ENCODE data around the gene ACAD9. TPM values are rescaled to one million over a fixed set of nuclear protein-coding genes. Genes with fewer than 3 reads are reported as not detected.

ACAD9 gene
- total and polyA plus RNA-seq, 9 of the 15 experiments (the other 6 are each of a cell fraction or from before 2014, with no cell fraction given): 10.2 to 32.6 (median 22.8) TPM

DNA sequence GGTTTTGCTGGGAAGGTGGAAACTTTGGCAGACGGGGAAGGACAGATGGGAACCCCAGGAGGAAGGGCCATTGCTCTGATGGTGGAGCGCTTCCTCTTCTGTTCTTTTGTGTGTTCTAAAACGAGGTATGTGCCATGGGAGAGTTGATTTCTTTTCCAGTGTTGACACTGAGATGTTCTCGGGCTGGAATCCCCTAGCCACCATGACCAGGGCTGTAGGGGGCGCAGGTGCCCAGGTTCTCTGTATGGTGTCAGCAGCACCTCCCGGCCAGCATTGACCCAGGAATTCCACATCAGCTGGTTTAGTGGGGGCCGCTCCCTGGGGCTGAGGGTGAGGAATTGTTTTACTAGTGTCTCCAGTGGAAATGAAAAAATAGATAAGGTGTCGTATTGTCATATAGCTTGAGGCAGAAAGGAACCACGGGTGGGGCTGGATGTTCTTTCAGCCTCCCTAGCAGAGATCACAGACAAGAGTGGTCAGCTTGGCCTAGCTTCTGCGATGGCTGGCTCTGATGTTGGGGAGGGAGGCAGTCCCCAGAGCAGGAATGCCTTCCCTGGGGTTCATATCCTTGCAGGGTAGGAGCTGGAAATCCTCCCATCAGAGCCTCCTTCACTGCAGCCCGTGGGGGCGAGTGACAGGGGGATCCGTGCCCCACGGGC is 34.2 kb upstream of the ACAD9 start:
- H3K9ac ChIP-seq (ENCODE audit: insufficient read depth in 1 of 2, low read depth in 2 of 2, low read length in 2 of 2): peak overlapping the region in 1 of 2 experiments; percentile 54; a peak in 3 of 4 replicates
- in situ Hi-C loops (cut with MboI) (no loop called here), intact Hi-C loops (cut with micrococcal nuclease) (loop anchor here (5.0 kb wide), 2 partner anchors 43 to 163 kb away; no protein-coding TSS in a partner anchor)
- peak overlapping the region; percentile 34 for H2AFZ ChIP-seq (ENCODE audit: low read depth, low read length)
- peaks cover 13 to 45% of the 10 kb centered on the region in 2 experiments; a peak in 4 of 5 replicates for H3K4me1 ChIP-seq (replicated peaks in 1 of 2; ENCODE audit: control insufficient read depth in 2 of 2, insufficient read depth in 2 of 2, low read length in 2 of 2)
- H3K79me2 ChIP-seq (ENCODE audit: control insufficient read depth, insufficient read depth, low read length): no peaks in the 10 kb centered on the region
- POLR2A ChIA-PET: no interaction called here
- H3K27ac ChIP-seq (ENCODE audit: extremely low read depth, low read depth, low read length): peak overlapping the region; percentile 37; the same call in 1 of the 3 replicates
- BruUV-seq (replicated peaks): no TSS peak
- 52% methylated on average over 10 of the region's 14 CpGs for WGBS (ENCODE audit: insufficient coverage, low coverage, missing lambda C conversion rate)
- H3K9me1 ChIP-seq (ENCODE audit: control insufficient read depth, insufficient read depth, low read length): no peaks in the 10 kb centered on the region
- peak in 3 of 4 experiments; percentile 17 to 27 (median 19) for DNase-seq (ENCODE audit: extremely low read depth in 1 of 4, low spot score in 3 of 4)
- ATAC-seq: peak; percentile 23; the same call in 1 of the 3 replicates
- H3K4me3 ChIP-seq: no peak overlapping the region
- CTCF ChIA-PET (ENCODE audit: low intra/inter-chr PET ratio): no interaction called here
- no peaks in the 10 kb centered on the region for H3K9me3 ChIP-seq (replicated peaks; ENCODE audit: control insufficient read depth, insufficient read depth, low read depth, low read length)
- peak overlapping the region; percentile 56; the same call in 1 of the 2 replicates for H3K4me2 ChIP-seq (ENCODE audit: insufficient read depth, low read length)
- no peaks in the 10 kb centered on the region for H3K27me3 ChIP-seq (ENCODE audit: control insufficient read depth in 2 of 2, insufficient read depth in 2 of 2, low read length in 2 of 2)
- H4K20me1 ChIP-seq (replicated peaks; ENCODE audit: control insufficient read depth, insufficient read depth, low read length): no peaks in the 10 kb centered on the region
- peak; percentile 65 for FAIRE-seq
- no peaks in the 10 kb centered on the region for H3K36me3 ChIP-seq (ENCODE audit: control insufficient read depth, insufficient read depth, low read length)
- TF ChIP-seq ADNP (tag; IDR thresholded peaks at IDR 0.05): no peak
- TF ChIP-seq, protein P1, sequence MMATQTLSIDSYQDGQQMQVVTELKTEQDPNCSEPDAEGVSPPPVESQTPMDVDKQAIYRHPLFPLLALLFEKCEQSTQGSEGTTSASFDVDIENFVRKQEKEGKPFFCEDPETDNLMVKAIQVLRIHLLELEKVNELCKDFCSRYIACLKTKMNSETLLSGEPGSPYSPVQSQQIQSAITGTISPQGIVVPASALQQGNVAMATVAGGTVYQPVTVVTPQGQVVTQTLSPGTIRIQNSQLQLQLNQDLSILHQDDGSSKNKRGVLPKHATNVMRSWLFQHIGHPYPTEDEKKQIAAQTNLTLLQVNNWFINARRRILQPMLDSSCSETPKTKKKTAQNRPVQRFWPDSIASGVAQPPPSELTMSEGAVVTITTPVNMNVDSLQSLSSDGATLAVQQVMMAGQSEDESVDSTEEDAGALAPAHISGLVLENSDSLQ (IDR thresholded peaks at IDR 0.05): 0 out of 2 replicates have a peak, but pooled peaks have one; percentile 6
- TF ChIP-seq ZNF778 (CRISPR knock-in tag; IDR thresholded peaks at IDR 0.05): no peak
- TF ChIP-seq, protein P2, sequence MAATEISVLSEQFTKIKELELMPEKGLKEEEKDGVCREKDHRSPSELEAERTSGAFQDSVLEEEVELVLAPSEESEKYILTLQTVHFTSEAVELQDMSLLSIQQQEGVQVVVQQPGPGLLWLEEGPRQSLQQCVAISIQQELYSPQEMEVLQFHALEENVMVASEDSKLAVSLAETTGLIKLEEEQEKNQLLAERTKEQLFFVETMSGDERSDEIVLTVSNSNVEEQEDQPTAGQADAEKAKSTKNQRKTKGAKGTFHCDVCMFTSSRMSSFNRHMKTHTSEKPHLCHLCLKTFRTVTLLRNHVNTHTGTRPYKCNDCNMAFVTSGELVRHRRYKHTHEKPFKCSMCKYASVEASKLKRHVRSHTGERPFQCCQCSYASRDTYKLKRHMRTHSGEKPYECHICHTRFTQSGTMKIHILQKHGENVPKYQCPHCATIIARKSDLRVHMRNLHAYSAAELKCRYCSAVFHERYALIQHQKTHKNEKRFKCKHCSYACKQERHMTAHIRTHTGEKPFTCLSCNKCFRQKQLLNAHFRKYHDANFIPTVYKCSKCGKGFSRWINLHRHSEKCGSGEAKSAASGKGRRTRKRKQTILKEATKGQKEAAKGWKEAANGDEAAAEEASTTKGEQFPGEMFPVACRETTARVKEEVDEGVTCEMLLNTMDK (IDR thresholded peaks at IDR 0.05; ENCODE audit: borderline replicate concordance, insufficient read depth, low read depth, low read length, poor library complexity, severe bottlenecking): peak; percentile 8
- no peak for TF ChIP-seq SMC3 (conservative IDR thresholded peaks at IDR 0.05; ENCODE audit: insufficient read depth, low read depth, low read length)
- no peak for TF ChIP-seq PRPF4 (IDR thresholded peaks at IDR 0.05; ENCODE audit: insufficient read depth, low read depth, low read length, poor library complexity, severe bottlenecking)
